Keratinocyte (primary cell): ENCODE data around the gene SF3A1. TPM values are rescaled to one million over a fixed set of nuclear protein-coding genes. Genes with fewer than 3 reads are reported as not detected.
A peak's percentile ranks its signal among the peaks of the same experiment; 100 is the strongest.

ENCODE experiments used
- DNase-seq: peaks from one replicate; pipeline ENCODE4 v3.0.0-alpha.2; 2011; ENCODE audit warnings: low read depth, missing footprints, low spot score
- FAIRE-seq: peaks from 2 replicates; lab custom pipeline; 2011; peaks lifted over from hg19 to GRCh38; lab: Jason Lieb, UNC
- H2AFZ ChIP-seq: 2 replicates; pipeline ENCODE4 v1.6.0; 2012; ENCODE audit warnings: low read length, control low read depth, inconsistent platforms; ENCODE audit not compliant: control insufficient read depth
- H3K27ac ChIP-seq: 2 replicates; pipeline ENCODE4 v1.5.1; 2011; ENCODE audit warnings: low read length; ENCODE audit not compliant: control insufficient read depth, insufficient read depth
- H3K27me3 ChIP-seq: 3 replicates; pipeline ENCODE4 v1.6.0; 2011; ENCODE audit warnings: low read length; ENCODE audit not compliant: control insufficient read depth, insufficient read depth; ENCODE audit errors: extremely low read depth
- H3K36me3 ChIP-seq, 2 experiments: 2 replicates in 1 of 2; 3 replicates in 1 of 2; pipeline ENCODE4 v1.5.1; 2011; ENCODE audit warnings: low read length in 2 of 2, mild to moderate bottlenecking in 1 of 2; ENCODE audit not compliant: control insufficient read depth in 2 of 2, insufficient read depth in 2 of 2; ENCODE audit errors: extremely low read depth in 1 of 2
- H3K4me1 ChIP-seq: 3 replicates; pipeline ENCODE4 v1.5.1; 2011; ENCODE audit warnings: low read length; ENCODE audit not compliant: control insufficient read depth, insufficient read depth; ENCODE audit errors: extremely low read depth
- H3K4me2 ChIP-seq: 3 replicates; pipeline ENCODE4 v1.6.0; 2011; ENCODE audit warnings: low read depth, low read length; ENCODE audit not compliant: control insufficient read depth, insufficient read depth; ENCODE audit errors: extremely low read depth
- H3K4me3 ChIP-seq, 3 experiments: fragments of 200-600 bp in 1 of 3; sonication (generic) in 1 of 3; 2 replicates in 2 of 3; 3 replicates in 1 of 3; pipeline ENCODE4 v1.5.1; 2011 to 2016; ENCODE audit warnings: low read length in 3 of 3, mild to moderate bottlenecking in 3 of 3, control low read depth in 2 of 3, inconsistent platforms in 1 of 3, low read depth in 1 of 3, mixed read lengths in 1 of 3, mixed run types in 1 of 3, moderate library complexity in 1 of 3; ENCODE audit not compliant: control insufficient read depth in 2 of 3, insufficient read depth in 2 of 3; ENCODE audit errors: extremely low read depth in 1 of 3
- H3K79me2 ChIP-seq: 2 replicates; pipeline ENCODE4 v1.6.0; 2012; ENCODE audit warnings: low read length; ENCODE audit not compliant: control insufficient read depth, insufficient read depth
- H3K9ac ChIP-seq: 3 replicates; pipeline ENCODE4 v1.6.0; 2011; ENCODE audit warnings: low read length; ENCODE audit not compliant: control insufficient read depth, insufficient read depth; ENCODE audit errors: extremely low read depth
- H3K9me1 ChIP-seq: 3 replicates; pipeline ENCODE4 v1.6.0; 2011; ENCODE audit warnings: low read length; ENCODE audit not compliant: control insufficient read depth, insufficient read depth; ENCODE audit errors: extremely low read depth
- H3K9me3 ChIP-seq: 2 replicates; pipeline ENCODE4 v1.5.1; 2012; ENCODE audit warnings: low read depth, low read length; ENCODE audit not compliant: control insufficient read depth
- H4K20me1 ChIP-seq: 3 replicates; pipeline ENCODE4 v1.6.0; 2011; ENCODE audit warnings: low read length; ENCODE audit not compliant: control insufficient read depth, insufficient read depth; ENCODE audit errors: extremely low read depth
- CTCF ChIP-seq, 3 experiments: IDR thresholded peaks in 1 of 3; conservative IDR thresholded peaks in 1 of 3; optimal IDR thresholded peaks in 1 of 3; 2 replicates in 2 of 3; 3 replicates in 1 of 3; pipeline versions ENCODE3 to v1.5.1; 2011; ENCODE audit warnings: low read length in 3 of 3, mild to moderate bottlenecking in 3 of 3, moderate library complexity in 2 of 3, control low read depth in 1 of 3, inconsistent platforms in 1 of 3; ENCODE audit not compliant: insufficient read depth in 2 of 3; ENCODE audit errors: extremely low read depth in 1 of 3
- EZH2 ChIP-seq: IDR thresholded peaks from one replicate; pipeline ENCODE4 v1.6.1; 2012; ENCODE audit warnings: inconsistent platforms, mild to moderate bottlenecking, low read length, moderate library complexity
- dilution Hi-C: fragments of 300-500 bp; cut with MboI; formaldehyde crosslinking; loops from one replicate; pipeline ENCODE4 v1.7.0; 2020; ENCODE audit warnings: low sequenced_read_pairs; ENCODE audit not compliant: extremely low pct_ligation_motif_present
- polyA plus RNA-seq, 5 experiments: library from polyadenylated mRNA; depleted of rRNA in 3 of 5; stranded (reverse) in 3 of 5; stranded (forward) in 1 of 5; unstranded in 1 of 5; fragments of >200 nt; gene quantifications; 1 replicate in 1 of 5; 2 replicates in 3 of 5; 3 replicates in 1 of 5; pipeline versions ENCODE4 v1.2.1 to v1.2.3, GENCODE V29; 2011 to 2012; ENCODE audit warnings: missing spikeins in 2 of 5, low read depth in 1 of 5, low replicate concordance in 1 of 5

SF3A1 gene
- polyA plus RNA-seq, 1 donor (not counting 4 experiments of a cell fraction or from before 2014, with no cell fraction given): 34.2 TPM

GRCh38 chr22:30328466-30329049 is 28.1 kb downstream of the SF3A1 start:
- H3K36me3 ChIP-seq: peaks cover 5 to 20% of the 10 kb centered on the region in 2 experiments
- no peak overlapping the region for H3K9ac ChIP-seq
- H3K27ac ChIP-seq: no peak overlapping the region
- no peak overlapping the region for H2AFZ ChIP-seq
- no peak overlapping the region for H3K4me3 ChIP-seq
- H3K4me2 ChIP-seq: no peak overlapping the region
- no peak for TF ChIP-seq EZH2
- TF ChIP-seq CTCF (optimal IDR thresholded peaks at IDR 0.05 in 1 of 3, IDR thresholded peaks at IDR 0.05 in 1 of 3, conservative IDR thresholded peaks at IDR 0.05 in 1 of 3; ENCODE audit: extremely low read depth in 1 of 3, insufficient read depth in 2 of 3, low read length in 3 of 3): no peak
- dilution Hi-C loops: no loop called here
- no peaks in the 10 kb centered on the region for H3K27me3 ChIP-seq
- no peak for DNase-seq
- H4K20me1 ChIP-seq: peaks cover 4% of the 10 kb centered on the region
- peaks cover 32% of the 10 kb centered on the region for H3K4me1 ChIP-seq
- no peaks in the 10 kb centered on the region for H3K9me3 ChIP-seq
- peak; percentile 5 for FAIRE-seq
- H3K9me1 ChIP-seq: peaks cover 5% of the 10 kb centered on the region
- peaks cover 22% of the 10 kb centered on the region for H3K79me2 ChIP-seq

DNA sequence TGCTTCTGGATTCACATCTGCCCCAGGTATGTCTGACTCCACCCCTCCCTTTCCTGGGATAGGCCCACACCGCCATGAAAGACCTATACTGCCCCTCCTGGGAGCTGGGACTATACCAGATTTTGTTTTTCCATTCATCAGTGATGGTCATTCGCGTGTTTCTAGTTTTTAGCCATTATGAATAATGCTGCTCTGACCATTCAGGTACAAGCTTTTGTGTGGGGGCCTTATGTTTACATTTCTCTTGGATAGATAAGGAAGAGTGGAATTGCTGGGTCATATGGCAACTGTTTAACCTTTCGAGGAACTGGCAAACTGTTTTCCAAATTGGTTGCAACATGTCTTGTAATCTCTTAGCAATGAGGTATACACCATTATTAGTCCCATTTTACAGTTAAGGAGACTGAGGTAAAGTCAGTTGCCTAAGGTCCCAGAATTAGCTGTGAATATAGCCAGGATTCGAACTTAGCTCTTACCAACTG is 28.8 kb downstream of the SF3A1 start:
- dilution Hi-C loops: no loop called here
- peak overlapping the region; percentile 65 for H3K27ac ChIP-seq

More for the DNA sequence above, 28.8 kb downstream of the SF3A1 start:
- H3K9me3 ChIP-seq: no peaks in the 10 kb centered on the region
- H4K20me1 ChIP-seq: peaks cover 4% of the 10 kb centered on the region
- H3K9ac ChIP-seq: peak overlapping the region; percentile 76
- peaks cover 5% of the 10 kb centered on the region for H3K9me1 ChIP-seq
- FAIRE-seq (peak; percentile 64), DNase-seq (no peak)
- H3K4me2 ChIP-seq: peak overlapping the region; percentile 90
- peaks cover 28% of the 10 kb centered on the region for H3K79me2 ChIP-seq
- peaks cover 5 to 18% of the 10 kb centered on the region in 2 experiments for H3K36me3 ChIP-seq
- peak overlapping the region; percentile 19 for H2AFZ ChIP-seq
- TF ChIP-seq CTCF (optimal IDR thresholded peaks at IDR 0.05 in 1 of 3, IDR thresholded peaks at IDR 0.05 in 1 of 3, conservative IDR thresholded peaks at IDR 0.05 in 1 of 3; ENCODE audit: extremely low read depth in 1 of 3, insufficient read depth in 2 of 3, low read length in 3 of 3): peak; percentile 40 to 63 (median 59)
- TF ChIP-seq EZH2: no peak
- peak overlapping the region in 1 of 3 experiments; percentile 71 for H3K4me3 ChIP-seq
- H3K27me3 ChIP-seq: no peaks in the 10 kb centered on the region
- H3K4me1 ChIP-seq: peaks cover 32% of the 10 kb centered on the region
